Lower lobe of right lung (tissue), 2 donors: ENCODE data around the gene RREB1. TPM values are rescaled to one million over a fixed set of nuclear protein-coding genes. Genes with fewer than 3 reads are reported as not detected.
A peak's percentile ranks its signal among the peaks of the same experiment; 100 is the strongest.

Experiments used
- ATAC-seq, 2 donors: fragments of 200-7000 bp; cut with Tn5 transposase; one replicate each; pipeline ENCODE4 v1.9.1; 2020 to 2022; ENCODE audit warnings: mild to moderate bottlenecking in 2 of 2, moderate library complexity in 2 of 2
- DNase-seq: peaks from one replicate; pipeline ENCODE4 v3.0.0-alpha.2; 2020
- H3K27ac ChIP-seq: fragments of 200-600 bp; one replicate; pipeline ENCODE4 v1.8.0; 2022
- H3K27me3 ChIP-seq: fragments of 200-600 bp; one replicate; pipeline ENCODE4 v1.8.0; 2022; ENCODE audit warnings: low read depth
- H3K36me3 ChIP-seq: fragments of 200-600 bp; one replicate; pipeline ENCODE4 v1.8.0; 2022; ENCODE audit warnings: mild to moderate bottlenecking
- H3K4me1 ChIP-seq: fragments of 200-600 bp; one replicate; pipeline ENCODE4 v1.8.0; 2022
- H3K4me3 ChIP-seq: fragments of 200-600 bp; one replicate; pipeline ENCODE4 v1.8.0; 2022; ENCODE audit warnings: mild to moderate bottlenecking
- H3K9me3 ChIP-seq: fragments of 200-600 bp; one replicate; pipeline ENCODE4 v1.8.0; 2022
- CTCF ChIP-seq: fragments of 200-600 bp; IDR thresholded peaks from one replicate; pipeline ENCODE4 v1.8.0; 2022; ENCODE audit warnings: antibody characterized with exemption, mild to moderate bottlenecking
- intact Hi-C: fragments of 100-400 bp; cut with DNase I; formaldehyde crosslinking; loops from one replicate; pipeline ENCODE4 v1.11.0; 2022
- total RNA-seq: library from RNA; stranded (reverse); fragmentation: NEBNext Ultra II Directional; extraction: Animal tissue kit (Norgen Biotek cat#: 25700); gene quantifications from one replicate; pipeline ENCODE4 v1.2.1, GENCODE V29; 2021
- donor health status: DM: no; HTN: yes; CAD: no; lungs with severe emphysema.

The RREB1 gene
- total RNA-seq, 1 donor from 2014 or later, result 62.8 TPM

- DNase-seq, result peak; percentile 95
- H3K4me3 ChIP-seq, result no peak overlapping the region
- peaks cover 45% of the 10 kb centered on the region for H3K36me3 ChIP-seq
- intact Hi-C loops, result no loop called here
- peak; percentile 81 to 82 for ATAC-seq
- peak; percentile 72 for TF ChIP-seq CTCF
- peaks cover 52% of the 10 kb centered on the region for H3K4me1 ChIP-seq
- peak overlapping the region; percentile 4 for H3K27ac ChIP-seq
- H3K9me3 ChIP-seq, result no peaks in the 10 kb centered on the region
- H3K27me3 ChIP-seq, result no peaks in the 10 kb centered on the region
Observed at GRCh38 chr6:7238900-7239589, 131.3 kb downstream of the RREB1 start.

- Histone ChIP-seq H3K9me3 (no peaks in the 10 kb centered on the region), H3K4me1 (peaks cover 54% of the 10 kb centered on the region), H3K27me3 (no peaks in the 10 kb centered on the region), H3K4me3 (no peak overlapping the region), H3K27ac (peak overlapping the region; percentile 4), H3K36me3 (peaks cover 42% of the 10 kb centered on the region)
- intact Hi-C loops, result no loop called here
- peak; percentile 17 for DNase-seq
- no peak for TF ChIP-seq CTCF
- no peak for ATAC-seq
Observed at GRCh38 chr6:7239590-7239948, 131.8 kb downstream of the RREB1 start.

GRCh38 chr6:7240351-7240750 lies 132.6 kb downstream of the RREB1 start:
- H3K4me1 ChIP-seq, result peaks cover 51% of the 10 kb centered on the region

GRCh38 chr6:7241160-7241559 lies 133.4 kb downstream of the RREB1 start:
- Histone ChIP-seq H3K27ac (peak overlapping the region; percentile 56), H3K36me3 (peaks cover 41% of the 10 kb centered on the region), H3K4me1 (peaks cover 43% of the 10 kb centered on the region), H3K9me3 (no peaks in the 10 kb centered on the region), H3K4me3 (no peak overlapping the region), H3K27me3 (no peaks in the 10 kb centered on the region)
- intact Hi-C loops, result no loop called here
- TF ChIP-seq CTCF, result no peak
- peak; percentile 14 for DNase-seq
- ATAC-seq, result no peak

More at GRCh38 chr6:7240351-7240750, 132.6 kb downstream of the RREB1 start:
- DNase-seq (peak; percentile 4), ATAC-seq (no peak)
- H3K27me3 ChIP-seq, result no peaks in the 10 kb centered on the region
- no peak overlapping the region for H3K4me3 ChIP-seq
- no peaks in the 10 kb centered on the region for H3K9me3 ChIP-seq
- intact Hi-C loops, result no loop called here
- peaks cover 42% of the 10 kb centered on the region for H3K36me3 ChIP-seq
- no peak overlapping the region for H3K27ac ChIP-seq
- no peak for TF ChIP-seq CTCF

- peaks cover 36% of the 10 kb centered on the region for H3K4me1 ChIP-seq
- intact Hi-C loops, result no loop called here
- no peaks in the 10 kb centered on the region for H3K9me3 ChIP-seq
- no peak overlapping the region for H3K4me3 ChIP-seq
- peak; percentile 41 for DNase-seq
- H3K27me3 ChIP-seq, result no peaks in the 10 kb centered on the region
- peak; percentile 22 to 56 for ATAC-seq
- no peak for TF ChIP-seq CTCF
- peaks cover 49% of the 10 kb centered on the region for H3K36me3 ChIP-seq
- H3K27ac ChIP-seq, result peak overlapping the region; percentile 56
Observed at GRCh38 chr6:7241709-7242645, 134.2 kb downstream of the RREB1 start.
